Measurements from ENCODE around the gene GPR84.

- TF ChIP-seq POLR2A (IDR thresholded peaks at IDR 0.05) (no peak), CTCF (IDR thresholded peaks at IDR 0.05) (no peak), POLR2AphosphoS5 (IDR thresholded peaks at IDR 0.05; ENCODE audit: insufficient read depth in 1 of 2, low read depth in 1 of 2) (no peak)
Measured at GRCh38 chr12:54337280-54337842, 26.9 kb downstream of the GPR84 start.

Measured in vagina (tissue), 2 donors.